Heart left ventricle (tissue), 16 donors: ENCODE results near the gene RCC1. TPM values are rescaled to one million over a fixed set of nuclear protein-coding genes. Genes with fewer than 3 reads are reported as not detected.
A peak's percentile ranks its signal among the peaks of the same experiment; 100 is the strongest.

Experiments used
- ATAC-seq, 4 donors: fragments of 200-7000 bp; cut with Tn5 transposase; one replicate each; pipeline ENCODE4 v1.9.1; 2020 to 2022; ENCODE audit warnings: moderate library complexity in 4 of 4, mild to moderate bottlenecking in 3 of 4, moderate number of reproducible peaks in 1 of 4
- DNase-seq, 5 donors: peaks; one replicate each; pipeline ENCODE4 v3.0.0-alpha.2; 2020
- H3K27ac ChIP-seq, 12 donors: fragments of 200-600 bp; sonication (generic) in 4 of 12; one replicate each; pipeline versions ENCODE4 v1.5.0 to v1.8.0; 2016 to 2022; ENCODE audit warnings: mild to moderate bottlenecking in 2 of 12
- H3K27me3 ChIP-seq, 9 donors: fragments of 200-600 bp; sonication (generic) in 2 of 9; one replicate each; pipeline versions ENCODE4 v1.5.1 to v1.8.0; 2016 to 2022; ENCODE audit warnings: mild to moderate bottlenecking in 3 of 9
- H3K36me3 ChIP-seq, 9 donors: fragments of 200-600 bp; sonication (generic) in 2 of 9; one replicate each; pipeline versions ENCODE4 v1.5.0 to v1.8.0; 2018 to 2022; ENCODE audit warnings: mild to moderate bottlenecking in 2 of 9
- H3K4me1 ChIP-seq, 12 donors: fragments of 200-600 bp; sonication (generic) in 4 of 12; one replicate each; pipeline versions ENCODE4 v1.5.0 to v1.8.0; 2016 to 2022; ENCODE audit warnings: mild to moderate bottlenecking in 3 of 12
- H3K4me3 ChIP-seq, 12 donors: fragments of 200-600 bp; sonication (generic) in 4 of 12; one replicate each; pipeline versions ENCODE4 v1.5.0 to v1.8.0; 2017 to 2022; ENCODE audit warnings: mild to moderate bottlenecking in 9 of 12, moderate library complexity in 4 of 12
- H3K9me3 ChIP-seq, 12 donors: fragments of 200-600 bp; sonication (generic) in 4 of 12; one replicate each; pipeline versions ENCODE4 v1.5.0 to v1.8.0; 2016 to 2022; ENCODE audit warnings: mild to moderate bottlenecking in 1 of 12
- POLR2A ChIP-seq, 2 donors: fragments of 450-650 bp; IDR thresholded peaks; one replicate each; pipeline ENCODE4 v1.6.1; 2017; ENCODE audit warnings: antibody characterized with exemption in 2 of 2, mild to moderate bottlenecking in 2 of 2, moderate library complexity in 2 of 2
- WGBS, 4 donors: extraction: QIAGEN DNeasy Blood & Tissue Kit in 2 of 4; methylation state at CpG; one replicate each; pipeline versions ENCODE4 v1.1.5 to v1.1.7; 2013 to 2018; 5-methylcytosine and 5-hydroxymethylcytosine counted together
- intact Hi-C, 10 donors: fragments of 100-400 bp; cut with DNase I; formaldehyde crosslinking; loops; one replicate each; pipeline versions ENCODE4 v1.11.1 to v1.14.2; 2022
- polyA plus RNA-seq, 2 donors: library from polyadenylated mRNA; stranded (reverse); fragments of 200-250 nt; gene quantifications; one replicate each; pipeline ENCODE4 v1.2.3, GENCODE V29; 2013
- total RNA-seq, 9 donors: library from RNA; depleted of rRNA in 2 of 9; stranded (reverse); fragments of >200 nt in 2 of 9; fragmentation: NEBNext Ultra II Directional in 3 of 9; extraction: Animal tissue kit (Norgen Biotek cat#: 25700) in 3 of 9; gene quantifications; one replicate each; pipeline versions ENCODE4 v1.1.0 to v1.2.4, GENCODE V29; 2016 to 2023
- TF ChIP-seq, protein P1 (sequence below), 12 donors: fragments of 200-600 bp; sonication (generic) in 4 of 12; IDR thresholded peaks; one replicate each; pipeline versions ENCODE4 v1.5.0 to v1.8.0; 2018 to 2022; ENCODE audit warnings: antibody characterized with exemption in 12 of 12, mild to moderate bottlenecking in 5 of 12
- donor health status: ischemic (EF 13 %, LVEDD 7.1; RV severe dilation, severe dysfunction).
- donor health status: healthy with polysubstance abuse.
- donor health status: DM: no; HTN: yes; CAD: no.
- donor health status: DM: no; HTN: no; CAD: no.
- donor health status: ischemic (EF 25% LVEDD 6.9; RV normal size, moderate dysfunction).
- donor health status: ischemic (EF 25% LVEDD 5.7; RV mildly dilated, moderate dysfunction).
- donor health status: healthy.
- donor health status: DM: yes; HTN: yes; CAD: no.
- donor health status: ischemic (EF 35%, LVEDD 5.7; RV mildly dilated, moderate dysfunction).
- donor health status: nonischemic (EF 11% LVEDD 7.7; RV severe dilation, severe dysfunction).
- donor health status: DM: yes; HTN: yes; CAD: no.
- donor health status: PGD.
- donor health status: ischemic (EF 29% LVEDD 5.4; RV normal size, mild dysfunction).
- donor health status: nonischemic (EF 23%, LVEDD 6.1; RV moderate dilation, normal function).

Gene RCC1
- total and polyA plus RNA-seq, 11 donors, result 2.4 to 24.1 (median 5.0) TPM

DNA sequence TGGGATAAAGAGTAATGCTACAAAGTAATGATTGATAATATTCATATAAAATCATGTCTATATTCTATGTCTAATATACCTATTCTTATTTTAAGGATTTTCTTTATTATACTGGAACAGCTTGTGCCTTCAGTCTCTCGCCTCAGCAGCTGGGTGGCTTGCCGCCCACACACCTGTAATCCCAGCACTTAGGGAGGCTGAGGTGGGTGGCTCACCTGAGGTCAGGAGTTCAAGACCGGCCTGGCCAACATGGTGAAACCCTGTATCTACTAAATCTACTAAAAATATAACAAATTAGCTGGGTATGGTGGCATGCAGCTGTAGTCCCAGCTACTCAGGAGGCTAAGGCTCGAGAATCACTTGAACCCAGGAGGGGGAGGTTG is 39.4 kb downstream of the RCC1 start:
- no peaks in the 10 kb centered on the region for H3K36me3 ChIP-seq
- TF ChIP-seq, protein P1, sequence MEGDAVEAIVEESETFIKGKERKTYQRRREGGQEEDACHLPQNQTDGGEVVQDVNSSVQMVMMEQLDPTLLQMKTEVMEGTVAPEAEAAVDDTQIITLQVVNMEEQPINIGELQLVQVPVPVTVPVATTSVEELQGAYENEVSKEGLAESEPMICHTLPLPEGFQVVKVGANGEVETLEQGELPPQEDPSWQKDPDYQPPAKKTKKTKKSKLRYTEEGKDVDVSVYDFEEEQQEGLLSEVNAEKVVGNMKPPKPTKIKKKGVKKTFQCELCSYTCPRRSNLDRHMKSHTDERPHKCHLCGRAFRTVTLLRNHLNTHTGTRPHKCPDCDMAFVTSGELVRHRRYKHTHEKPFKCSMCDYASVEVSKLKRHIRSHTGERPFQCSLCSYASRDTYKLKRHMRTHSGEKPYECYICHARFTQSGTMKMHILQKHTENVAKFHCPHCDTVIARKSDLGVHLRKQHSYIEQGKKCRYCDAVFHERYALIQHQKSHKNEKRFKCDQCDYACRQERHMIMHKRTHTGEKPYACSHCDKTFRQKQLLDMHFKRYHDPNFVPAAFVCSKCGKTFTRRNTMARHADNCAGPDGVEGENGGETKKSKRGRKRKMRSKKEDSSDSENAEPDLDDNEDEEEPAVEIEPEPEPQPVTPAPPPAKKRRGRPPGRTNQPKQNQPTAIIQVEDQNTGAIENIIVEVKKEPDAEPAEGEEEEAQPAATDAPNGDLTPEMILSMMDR (IDR thresholded peaks at IDR 0.05), result no peak
- TF ChIP-seq POLR2A (IDR thresholded peaks at IDR 0.05), result no peak
- no peaks in the 10 kb centered on the region for H3K27me3 ChIP-seq

DNA sequence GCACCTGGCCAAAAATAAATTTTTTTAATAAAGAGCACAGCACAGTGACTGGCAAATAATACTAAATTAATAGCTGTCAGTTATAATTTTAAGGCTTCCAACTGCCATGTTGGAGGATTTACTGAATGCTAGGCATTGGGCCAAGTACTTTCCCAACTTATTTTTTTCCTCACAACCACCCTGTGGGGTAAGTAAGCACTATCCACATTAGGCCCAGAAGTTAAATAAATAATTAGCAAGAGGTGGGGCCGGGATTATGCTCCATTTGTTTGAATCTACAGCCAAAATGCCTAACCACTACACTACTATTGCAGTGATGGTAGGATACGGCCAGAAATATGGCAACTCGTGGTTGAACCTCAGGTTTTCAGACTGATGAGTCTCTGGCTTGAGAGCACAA is 42.5 kb downstream of the RCC1 start:
- 87 to 90% (median 89%) methylated on average over 3 of the region's 3 CpGs for WGBS, 4 donors
- intact Hi-C loops, result no loop called here
- no peak for DNase-seq
- Histone ChIP-seq H3K9me3 (no peaks in the 10 kb centered on the region), H3K27me3 (no peaks in the 10 kb centered on the region), H3K36me3 (no peaks in the 10 kb centered on the region), H3K4me3 (no peak overlapping the region), H3K27ac (no peak overlapping the region), H3K4me1 (peaks cover 0 to 8% (median 0%) of the 10 kb centered on the region in 12 donors)
- TF ChIP-seq, protein P1 (IDR thresholded peaks at IDR 0.05), result no peak
- no peak for TF ChIP-seq POLR2A (IDR thresholded peaks at IDR 0.05)
- ATAC-seq, result no peak

More for the DNA sequence above, 39.4 kb downstream of the RCC1 start:
- DNase-seq (no peak), ATAC-seq (no peak)
- no peak overlapping the region for H3K27ac ChIP-seq
- intact Hi-C loops, result no loop called here
- H3K4me1 ChIP-seq, result no peaks in the 10 kb centered on the region
- no peak overlapping the region for H3K4me3 ChIP-seq
- no peaks in the 10 kb centered on the region for H3K9me3 ChIP-seq
- 95 to 97% (median 95%) methylated on average over 4 of the region's 4 CpGs for WGBS, 4 donors

DNA sequence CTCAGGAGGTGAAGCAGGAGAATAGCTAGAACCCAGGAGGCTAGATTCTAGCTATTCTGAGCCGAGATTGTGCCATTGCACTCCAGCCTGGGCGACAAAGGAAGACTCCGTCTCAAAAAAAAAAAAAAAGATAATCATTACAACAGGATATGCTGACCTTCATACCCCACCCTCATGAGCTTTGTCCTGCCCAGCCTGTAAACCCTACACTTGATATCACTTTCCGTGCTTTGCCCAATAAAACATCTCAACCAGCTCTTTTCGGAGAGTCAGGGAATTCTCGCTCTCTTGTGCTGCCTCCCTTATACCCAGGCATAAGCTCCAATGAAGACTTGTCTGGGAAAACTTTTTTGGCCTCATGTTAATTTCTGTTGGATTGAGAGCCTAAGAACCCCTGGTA is 45.5 kb downstream of the RCC1 start:
- WGBS, 4 donors, result 83 to 92% (median 90%) methylated on average over 6 of the region's 6 CpGs
- no peak for ATAC-seq
- Histone ChIP-seq H3K27me3 (no peaks in the 10 kb centered on the region), H3K4me1 (peaks cover 0 to 20% (median 8%) of the 10 kb centered on the region in 12 donors), H3K4me3 (no peak overlapping the region), H3K36me3 (peaks cover 0 to 22% (median 17%) of the 10 kb centered on the region in 9 donors), H3K9me3 (no peaks in the 10 kb centered on the region), H3K27ac (no peak overlapping the region)
- intact Hi-C loops, result loop anchor here in 3 of 10 donors (5.0 kb wide), 1 partner anchor 34 kb away; no protein-coding TSS in a partner anchor
- TF ChIP-seq, protein P1 (IDR thresholded peaks at IDR 0.05), result no peak
- TF ChIP-seq POLR2A (IDR thresholded peaks at IDR 0.05), result no peak
- no peak for DNase-seq

DNA sequence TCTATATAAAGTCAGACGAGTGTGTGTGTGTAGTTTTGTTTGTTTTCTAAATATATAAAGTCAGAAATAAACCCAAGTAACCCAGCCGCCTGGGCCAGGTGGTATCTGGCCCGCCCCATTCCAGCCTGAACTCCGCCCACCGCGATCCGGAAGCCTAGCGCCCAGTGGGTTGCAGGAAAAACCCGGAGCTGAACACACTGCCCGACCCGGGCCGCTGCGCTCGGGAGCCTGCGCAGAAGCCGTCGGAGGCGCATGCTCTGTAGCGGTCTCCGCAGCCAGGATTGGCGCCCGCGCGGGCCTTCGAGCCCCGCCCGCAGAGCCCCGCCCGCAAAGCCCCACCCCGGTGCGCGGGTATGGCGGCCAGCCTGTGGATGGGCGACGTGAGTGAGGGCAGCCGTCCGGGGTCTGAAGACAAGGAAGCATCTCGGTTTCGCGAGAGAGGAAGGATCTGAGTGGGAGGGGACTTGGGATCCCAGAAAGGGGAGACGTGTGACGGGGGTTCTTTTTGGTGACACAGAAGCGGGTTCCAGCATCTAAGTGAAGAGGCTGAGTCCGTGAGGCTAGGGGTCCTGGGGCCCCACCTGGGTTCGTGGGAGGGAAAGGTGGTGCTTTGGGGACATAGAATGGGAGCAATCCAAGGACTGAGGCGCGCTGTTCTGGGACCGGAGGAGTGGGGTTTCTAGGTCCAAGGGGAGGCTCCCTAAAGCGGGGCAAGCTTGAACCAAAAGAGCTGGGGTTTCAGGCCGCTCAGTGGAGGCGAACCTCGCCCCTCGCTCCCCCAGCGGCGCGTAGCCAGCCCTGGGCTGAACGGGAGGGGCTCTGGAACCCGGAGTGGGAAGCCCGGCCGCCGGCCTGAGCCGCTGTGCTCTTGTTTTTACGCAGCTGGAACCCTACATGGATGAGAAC is 47.2 kb downstream of the RCC1 start, which contains the start of gene TRNAU1AP:
TRNAU1AP (plus strand) TSS at position 328 of the 906 bp plus-strand sequence; CDS start at position 354, 26 bp downstream.
- peak; percentile 19 to 80 for TF ChIP-seq POLR2A (IDR thresholded peaks at IDR 0.05)
- TF ChIP-seq, protein P1 (IDR thresholded peaks at IDR 0.05), result peak in 1 of 12 donors; percentile 1
- no peaks in the 10 kb centered on the region for H3K27me3 ChIP-seq
- peaks cover 0 to 36% (median 31%) of the 10 kb centered on the region in 9 donors for H3K36me3 ChIP-seq
- 0 to 1% (median 0%) methylated on average over 42 to 63 of the region's 63 CpGs for WGBS, 4 donors
- H3K27ac ChIP-seq, result peak within 1 kb of the TSS; percentile 24 to 90 (median 83)
- ATAC-seq (peak; percentile 98 to 99 (median 99)), DNase-seq (peak; percentile 96 to 98 (median 97))
- H3K9me3 ChIP-seq, result no peaks in the 10 kb centered on the region
- intact Hi-C loops, result loop anchor here in 4 of 10 donors (1.0 to 5.0 kb wide), 4 partner anchors 28 to 36 kb away; no protein-coding TSS in a partner anchor
- H3K4me3 ChIP-seq, result peak within 1 kb of the TSS; percentile 62 to 96 (median 76)
- peaks cover 0 to 20% (median 8%) of the 10 kb centered on the region in 12 donors for H3K4me1 ChIP-seq
